ENCODE results near the gene TRPM3. TPM values are rescaled to one million over a fixed set of nuclear protein-coding genes. Genes with fewer than 3 reads are reported as not detected.

TRPM3 gene
- total RNA-seq, 3 donors from 2014 or later (not counting 1 experiment from before 2014, with no cell fraction given), result not detected

GRCh38 chr9:70923961-70924360 lies 197.5 kb downstream of the TRPM3 start:
- Histone ChIP-seq H3K4me1 (ENCODE audit: control insufficient read depth, insufficient read depth, low read length) (no peaks in the 10 kb centered on the region), H3K4me3 (ENCODE audit: low read length) (no peak overlapping the region), H3K36me3 (ENCODE audit: control insufficient read depth, insufficient read depth, low read length) (no peaks in the 10 kb centered on the region), H3K9me3 (ENCODE audit: control insufficient read depth, insufficient read depth, low read length) (no peaks in the 10 kb centered on the region), H3K27ac (ENCODE audit: low read length) (no peak overlapping the region), H3K27me3 (ENCODE audit: control insufficient read depth, insufficient read depth, low read length) (no peaks in the 10 kb centered on the region)
- ATAC-seq, result no peak
- Mint-ChIP-seq H3K4me3 (no peak overlapping the region), H3K27me3 (ENCODE audit: low read depth in 2 of 2) (no peaks in the 10 kb centered on the region), H3K36me3 (no peaks in the 10 kb centered on the region), H3K9me3 (peaks cover 0 to 2% of the 10 kb centered on the region in 2 donors), H3K27ac (no peak overlapping the region), H3K4me1 (no peaks in the 10 kb centered on the region)
- no peak for DNase-seq
- 67% methylated on average over 1 of the region's 1 CpG for WGBS (ENCODE audit: insufficient coverage)
- no peak for TF ChIP-seq CTCF (IDR thresholded peaks at IDR 0.05)
- intact Hi-C loops (cut with micrococcal nuclease), result no loop called here

GRCh38 chr9:70921136-70921535 lies 200.3 kb downstream of the TRPM3 start:
- Histone ChIP-seq H3K27me3 (ENCODE audit: control insufficient read depth, insufficient read depth, low read length) (no peaks in the 10 kb centered on the region), H3K4me1 (ENCODE audit: control insufficient read depth, insufficient read depth, low read length) (no peaks in the 10 kb centered on the region), H3K27ac (ENCODE audit: low read length) (no peak overlapping the region), H3K9me3 (ENCODE audit: control insufficient read depth, insufficient read depth, low read length) (no peaks in the 10 kb centered on the region), H3K36me3 (ENCODE audit: control insufficient read depth, insufficient read depth, low read length) (no peaks in the 10 kb centered on the region), H3K4me3 (ENCODE audit: low read length) (no peak overlapping the region)
- TF ChIP-seq CTCF (IDR thresholded peaks at IDR 0.05), result no peak
- intact Hi-C loops (cut with micrococcal nuclease), result no loop called here
- no peak overlapping the region for H3K27ac Mint-ChIP-seq
- no peaks in the 10 kb centered on the region for H3K27me3 Mint-ChIP-seq (ENCODE audit: low read depth in 2 of 2)
- DNase-seq, result no peak
- WGBS (ENCODE audit: insufficient coverage), result 75% methylated on average over 1 of the region's 1 CpG
- H3K9me3 Mint-ChIP-seq, result no peaks in the 10 kb centered on the region
- H3K4me3 Mint-ChIP-seq, result no peak overlapping the region
- ATAC-seq, result no peak
- H3K4me1 Mint-ChIP-seq, result no peaks in the 10 kb centered on the region
- no peaks in the 10 kb centered on the region for H3K36me3 Mint-ChIP-seq

- H3K27ac ChIP-seq (ENCODE audit: low read length), result no peak overlapping the region
- no peaks in the 10 kb centered on the region for H3K36me3 Mint-ChIP-seq
- DNase-seq, result no peak
- no peak overlapping the region for H3K4me3 ChIP-seq (ENCODE audit: low read length)
- intact Hi-C loops (cut with micrococcal nuclease), result no loop called here
- H3K4me1 Mint-ChIP-seq, result no peaks in the 10 kb centered on the region
- H3K4me3 Mint-ChIP-seq, result no peak overlapping the region
- H3K27me3 ChIP-seq (ENCODE audit: control insufficient read depth, insufficient read depth, low read length), result no peaks in the 10 kb centered on the region
- no peaks in the 10 kb centered on the region for H3K4me1 ChIP-seq (ENCODE audit: control insufficient read depth, insufficient read depth, low read length)
- H3K9me3 ChIP-seq (ENCODE audit: control insufficient read depth, insufficient read depth, low read length), result no peaks in the 10 kb centered on the region
- TF ChIP-seq CTCF (IDR thresholded peaks at IDR 0.05), result no peak
- H3K27ac Mint-ChIP-seq, result no peak overlapping the region
- peaks cover 0 to 2% of the 10 kb centered on the region in 2 donors for H3K9me3 Mint-ChIP-seq
- no peaks in the 10 kb centered on the region for H3K27me3 Mint-ChIP-seq (ENCODE audit: low read depth in 2 of 2)
- H3K36me3 ChIP-seq (ENCODE audit: control insufficient read depth, insufficient read depth, low read length), result no peaks in the 10 kb centered on the region
- ATAC-seq, result no peak
- 90% methylated on average over 5 of the region's 7 CpGs for WGBS (ENCODE audit: insufficient coverage)
These were observed 204.1 kb downstream of the TRPM3 start for GRCh38 chr9:70917277-70917676.

GRCh38 chr9:70911791-70912190 lies 209.6 kb downstream of the TRPM3 start:
- ATAC-seq, result no peak
- Mint-ChIP-seq H3K4me1 (no peaks in the 10 kb centered on the region), H3K9me3 (peaks cover 2 to 3% of the 10 kb centered on the region in 2 donors), H3K27ac (no peak overlapping the region), H3K36me3 (no peaks in the 10 kb centered on the region), H3K27me3 (ENCODE audit: low read depth in 2 of 2) (no peaks in the 10 kb centered on the region), H3K4me3 (no peak overlapping the region)
- intact Hi-C loops (cut with micrococcal nuclease), result no loop called here
- no peak overlapping the region for H3K4me3 ChIP-seq (ENCODE audit: low read length)
- WGBS (ENCODE audit: insufficient coverage), result 100% methylated on average over 1 of the region's 1 CpG
- no peaks in the 10 kb centered on the region for H3K27me3 ChIP-seq (ENCODE audit: control insufficient read depth, insufficient read depth, low read length)
- DNase-seq, result no peak
- no peaks in the 10 kb centered on the region for H3K4me1 ChIP-seq (ENCODE audit: control insufficient read depth, insufficient read depth, low read length)
- H3K36me3 ChIP-seq (ENCODE audit: control insufficient read depth, insufficient read depth, low read length), result no peaks in the 10 kb centered on the region
- no peaks in the 10 kb centered on the region for H3K9me3 ChIP-seq (ENCODE audit: control insufficient read depth, insufficient read depth, low read length)
- no peak for TF ChIP-seq CTCF (IDR thresholded peaks at IDR 0.05)
- H3K27ac ChIP-seq (ENCODE audit: low read length), result no peak overlapping the region
